SK-N-SH treated with all-trans-retinoic acid at 6 μM for 48 hours (cell line): ENCODE results near the gene AMPD3.

Source experiments
- ZFP3 ChIP-seq: fragments of 250-450 bp; sonication (Bioruptor Pico); IDR thresholded peaks from 2 replicates; pipeline ENCODE4 v1.5.0; 2020; ENCODE audit warnings: mild to moderate bottlenecking, moderate library complexity
- ZFP30 ChIP-seq: fragments of 450-650 bp; formaldehyde crosslinking; IDR thresholded peaks from 2 replicates; pipeline ENCODE4 v1.5.0; 2022; ENCODE audit warnings: mild to moderate bottlenecking, moderate library complexity
- TF ChIP-seq, protein P1 (sequence below): fragments of 250-450 bp; sonication (Bioruptor Pico); IDR thresholded peaks from 2 replicates; pipeline ENCODE4 v1.5.1; 2021; ENCODE audit warnings: mild to moderate bottlenecking, moderate library complexity

DNA sequence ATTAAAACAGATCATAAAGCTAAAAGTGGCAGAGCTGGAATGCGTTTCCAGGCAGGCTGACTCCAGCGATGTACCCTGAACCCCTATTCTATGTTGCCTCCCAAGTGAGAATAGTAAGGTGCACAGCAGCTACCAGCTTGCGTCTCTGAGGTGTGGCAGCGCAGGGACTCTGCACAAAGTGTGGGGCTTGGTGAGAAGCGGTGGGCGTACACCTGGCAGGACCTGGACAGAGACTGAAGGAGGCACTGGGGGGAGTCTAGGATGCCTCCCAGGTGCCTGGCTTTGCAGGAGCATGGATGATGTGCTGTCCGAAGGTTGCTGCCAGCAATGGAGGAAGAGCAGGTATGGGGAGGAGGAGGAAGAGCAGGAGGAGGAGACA, 42.9 kb downstream of the AMPD3 start:
- TF ChIP-seq ZFP30 (no peak), ZFP3 (CRISPR knock-in tag) (no peak)
- TF ChIP-seq, protein P1, sequence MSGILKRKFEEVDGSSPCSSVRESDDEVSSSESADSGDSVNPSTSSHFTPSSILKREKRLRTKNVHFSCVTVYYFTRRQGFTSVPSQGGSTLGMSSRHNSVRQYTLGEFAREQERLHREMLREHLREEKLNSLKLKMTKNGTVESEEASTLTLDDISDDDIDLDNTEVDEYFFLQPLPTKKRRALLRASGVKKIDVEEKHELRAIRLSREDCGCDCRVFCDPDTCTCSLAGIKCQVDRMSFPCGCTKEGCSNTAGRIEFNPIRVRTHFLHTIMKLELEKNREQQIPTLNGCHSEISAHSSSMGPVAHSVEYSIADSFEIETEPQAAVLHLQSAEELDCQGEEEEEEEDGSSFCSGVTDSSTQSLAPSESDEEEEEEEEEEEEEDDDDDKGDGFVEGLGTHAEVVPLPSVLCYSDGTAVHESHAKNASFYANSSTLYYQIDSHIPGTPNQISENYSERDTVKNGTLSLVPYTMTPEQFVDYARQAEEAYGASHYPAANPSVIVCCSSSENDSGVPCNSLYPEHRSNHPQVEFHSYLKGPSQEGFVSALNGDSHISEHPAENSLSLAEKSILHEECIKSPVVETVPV = no peak
